DND-41 (cell line): ENCODE results near the gene ADAM29.
"Not testable (repeated sequence)": the region's sequence is repeated elsewhere in the genome, so short reads cannot be mapped to it uniquely, and the experiment has no call there.

Experiments
- ATAC-seq: fragments of 200-7000 bp; cut with Tn5 transposase; 3 replicates; pipeline ENCODE4 v1.9.1; 2021; ENCODE audit warnings: low read depth; ENCODE audit not compliant: insufficient read depth
- DNase-seq: peaks from one replicate; pipeline ENCODE4 v3.0.0-alpha.2; 2020
- H2AFZ ChIP-seq: 2 replicates; pipeline ENCODE4 v1.6.0; 2012; ENCODE audit warnings: low read depth, low read length
- H3K27ac ChIP-seq: 2 replicates; pipeline ENCODE4 v1.5.1; 2012; ENCODE audit warnings: low read length, inconsistent platforms
- H3K27me3 ChIP-seq: fragments of 200-600 bp; sonication (generic); 2 replicates; pipeline ENCODE4 v1.6.0; 2012; ENCODE audit warnings: low read length, mild to moderate bottlenecking, inconsistent platforms; ENCODE audit not compliant: insufficient read depth, poor library complexity
- H3K36me3 ChIP-seq: 2 replicates; pipeline ENCODE4 v1.5.1; 2012; ENCODE audit warnings: low read length, inconsistent platforms; ENCODE audit not compliant: insufficient read depth
- H3K4me1 ChIP-seq: 2 replicates; pipeline ENCODE4 v1.5.1; 2012; ENCODE audit warnings: mild to moderate bottlenecking, low read length; ENCODE audit not compliant: insufficient read depth
- H3K4me2 ChIP-seq: 2 replicates; pipeline ENCODE4 v1.6.0; 2012; ENCODE audit warnings: mild to moderate bottlenecking, moderate library complexity, low read length, inconsistent platforms; ENCODE audit not compliant: insufficient read depth
- H3K4me3 ChIP-seq, 2 experiments: fragments of 200-600 bp in 1 of 2; shearing (Covaris generic) in 1 of 2; 2 replicates each; pipeline ENCODE4 v1.5.1; 2012 to 2016; ENCODE audit warnings: inconsistent platforms in 2 of 2, low read length in 2 of 2, mild to moderate bottlenecking in 2 of 2, low read depth in 1 of 2, moderate library complexity in 1 of 2
- H3K79me2 ChIP-seq: 2 replicates; pipeline ENCODE4 v1.6.0; 2012; ENCODE audit warnings: low read length, inconsistent platforms; ENCODE audit not compliant: insufficient read depth
- H3K9ac ChIP-seq: 2 replicates; pipeline ENCODE4 v1.6.0; 2012; ENCODE audit warnings: low read depth, mild to moderate bottlenecking, inconsistent platforms, low read length, moderate library complexity
- H3K9me3 ChIP-seq: 2 replicates; pipeline ENCODE4 v1.5.1; 2012; ENCODE audit warnings: low read length, moderate library complexity, mild to moderate bottlenecking, inconsistent platforms; ENCODE audit not compliant: insufficient read depth, severe bottlenecking
- H4K20me1 ChIP-seq: 2 replicates; pipeline ENCODE4 v1.6.0; 2012; ENCODE audit warnings: low read length; ENCODE audit not compliant: insufficient read depth
- EZH2 ChIP-seq: IDR thresholded peaks from 3 replicates; pipeline ENCODE4 v1.6.1; 2012; ENCODE audit warnings: borderline replicate concordance, low read depth, mild to moderate bottlenecking, moderate library complexity, low read length, inconsistent platforms; ENCODE audit not compliant: severe bottlenecking
- TF ChIP-seq, protein P1 (sequence below): IDR thresholded peaks from 2 replicates; pipeline ENCODE4 v1.5.1; 2012; ENCODE audit warnings: borderline replicate concordance, low read length, moderate library complexity, mild to moderate bottlenecking; ENCODE audit not compliant: poor library complexity, severe bottlenecking; ENCODE audit errors: extremely low read depth

The ADAM29 gene

DNA sequence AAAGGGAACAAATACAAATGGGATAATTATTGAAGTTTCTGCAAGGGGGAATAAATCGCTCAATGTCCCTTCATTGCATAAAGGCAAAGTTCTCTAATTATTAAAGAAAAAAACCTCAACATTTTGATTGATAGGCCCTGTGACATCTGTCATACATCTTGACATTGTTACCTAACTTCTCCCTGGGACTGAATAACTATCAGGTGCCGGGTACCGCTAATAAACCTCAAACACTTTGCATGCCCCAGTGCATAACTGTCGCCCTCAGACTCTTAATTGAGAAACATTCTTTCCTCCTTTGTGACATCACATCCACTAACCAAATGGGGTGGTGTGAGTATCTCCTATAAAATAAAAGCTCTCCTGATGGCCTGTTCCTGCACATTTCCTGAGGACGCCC is at the start of gene ADAM29:
Gene ADAM29 (plus strand): TSS at position 301 of the 400 bp plus-strand sequence. CDS start 57,168 bp downstream, outside the sequence.
- H3K4me2 ChIP-seq: no peak within 1 kb of the TSS
- H3K4me3 ChIP-seq: no peak within 1 kb of the TSS
- H4K20me1 ChIP-seq: no peaks in the 10 kb centered on the region
- H2AFZ ChIP-seq: no peak within 1 kb of the TSS
- H3K4me1 ChIP-seq: no peaks in the 10 kb centered on the region
- TF ChIP-seq, protein P1, sequence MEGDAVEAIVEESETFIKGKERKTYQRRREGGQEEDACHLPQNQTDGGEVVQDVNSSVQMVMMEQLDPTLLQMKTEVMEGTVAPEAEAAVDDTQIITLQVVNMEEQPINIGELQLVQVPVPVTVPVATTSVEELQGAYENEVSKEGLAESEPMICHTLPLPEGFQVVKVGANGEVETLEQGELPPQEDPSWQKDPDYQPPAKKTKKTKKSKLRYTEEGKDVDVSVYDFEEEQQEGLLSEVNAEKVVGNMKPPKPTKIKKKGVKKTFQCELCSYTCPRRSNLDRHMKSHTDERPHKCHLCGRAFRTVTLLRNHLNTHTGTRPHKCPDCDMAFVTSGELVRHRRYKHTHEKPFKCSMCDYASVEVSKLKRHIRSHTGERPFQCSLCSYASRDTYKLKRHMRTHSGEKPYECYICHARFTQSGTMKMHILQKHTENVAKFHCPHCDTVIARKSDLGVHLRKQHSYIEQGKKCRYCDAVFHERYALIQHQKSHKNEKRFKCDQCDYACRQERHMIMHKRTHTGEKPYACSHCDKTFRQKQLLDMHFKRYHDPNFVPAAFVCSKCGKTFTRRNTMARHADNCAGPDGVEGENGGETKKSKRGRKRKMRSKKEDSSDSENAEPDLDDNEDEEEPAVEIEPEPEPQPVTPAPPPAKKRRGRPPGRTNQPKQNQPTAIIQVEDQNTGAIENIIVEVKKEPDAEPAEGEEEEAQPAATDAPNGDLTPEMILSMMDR: no peak
- no peak for TF ChIP-seq EZH2
- H3K27ac ChIP-seq: no peak within 1 kb of the TSS
- H3K9ac ChIP-seq: no peak within 1 kb of the TSS
- H3K79me2 ChIP-seq: no peaks in the 10 kb centered on the region
- no peaks in the 10 kb centered on the region for H3K9me3 ChIP-seq
- ATAC-seq: no peak
- H3K36me3 ChIP-seq: no peaks in the 10 kb centered on the region
- DNase-seq: no peak
- no peaks in the 10 kb centered on the region for H3K27me3 ChIP-seq

DNA sequence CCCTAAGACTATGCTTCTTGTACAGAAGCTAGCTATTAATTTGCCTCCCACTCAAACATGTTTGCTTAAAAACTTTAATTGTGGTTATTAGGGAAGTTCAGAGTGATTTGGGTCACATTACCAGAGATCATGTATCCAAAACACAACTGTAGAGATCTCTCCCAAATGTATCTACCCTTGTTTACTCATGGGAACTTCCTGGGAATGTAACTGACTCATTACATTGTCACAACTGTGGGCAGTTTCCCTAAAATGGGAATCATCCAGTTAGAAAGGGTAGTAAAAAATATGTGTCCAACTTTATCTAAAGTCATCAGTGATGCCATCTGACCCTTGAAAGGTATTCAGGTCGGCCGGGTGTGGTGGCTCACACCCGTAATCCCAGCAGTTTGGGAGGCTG is 48.8 kb upstream of the ADAM29 start:
- ATAC-seq: no peak
- Histone ChIP-seq H3K27me3 (no peaks in the 10 kb centered on the region), H3K27ac (no peak overlapping the region), H2AFZ (no peak overlapping the region), H4K20me1 (no peaks in the 10 kb centered on the region), H3K4me1 (no peaks in the 10 kb centered on the region), H3K4me3 (no peak overlapping the region), H3K36me3 (no peaks in the 10 kb centered on the region), H3K9me3 (no peaks in the 10 kb centered on the region), H3K4me2 (no peak overlapping the region), H3K79me2 (no peaks in the 10 kb centered on the region), H3K9ac (no peak overlapping the region)
- TF ChIP-seq, protein P1: no peak
- no peak for TF ChIP-seq EZH2
- no peak for DNase-seq

DNA sequence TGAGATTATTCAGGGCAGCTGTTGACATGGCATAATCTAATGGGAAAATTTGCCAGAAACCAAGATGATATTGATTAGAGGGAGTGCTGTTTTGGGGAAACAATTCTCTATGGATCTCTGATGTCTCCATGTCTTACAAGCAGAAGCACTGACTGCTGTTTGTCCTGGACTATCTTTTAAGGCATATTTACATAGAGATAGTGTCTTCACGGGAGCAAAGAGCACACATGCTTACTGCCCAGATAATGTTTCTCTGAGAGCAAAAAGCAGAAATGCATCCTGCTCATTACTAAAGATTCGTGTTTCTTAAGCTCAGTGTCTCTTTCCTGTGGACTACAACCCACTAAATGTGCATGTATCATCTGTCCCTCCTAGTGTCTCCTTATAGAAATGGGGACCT is 47.8 kb upstream of the ADAM29 start:
- no peak overlapping the region for H3K4me2 ChIP-seq
- no peaks in the 10 kb centered on the region for H3K79me2 ChIP-seq
- no peaks in the 10 kb centered on the region for H3K9me3 ChIP-seq
- no peak overlapping the region for H3K4me3 ChIP-seq
- H4K20me1 ChIP-seq: no peaks in the 10 kb centered on the region
- TF ChIP-seq, protein P1: no peak
- no peak for TF ChIP-seq EZH2
- H2AFZ ChIP-seq: no peak overlapping the region
- no peaks in the 10 kb centered on the region for H3K4me1 ChIP-seq
- DNase-seq (no peak), ATAC-seq (no peak)
- no peaks in the 10 kb centered on the region for H3K36me3 ChIP-seq
- H3K9ac ChIP-seq: no peak overlapping the region
- no peak overlapping the region for H3K27ac ChIP-seq
- no peaks in the 10 kb centered on the region for H3K27me3 ChIP-seq

DNA sequence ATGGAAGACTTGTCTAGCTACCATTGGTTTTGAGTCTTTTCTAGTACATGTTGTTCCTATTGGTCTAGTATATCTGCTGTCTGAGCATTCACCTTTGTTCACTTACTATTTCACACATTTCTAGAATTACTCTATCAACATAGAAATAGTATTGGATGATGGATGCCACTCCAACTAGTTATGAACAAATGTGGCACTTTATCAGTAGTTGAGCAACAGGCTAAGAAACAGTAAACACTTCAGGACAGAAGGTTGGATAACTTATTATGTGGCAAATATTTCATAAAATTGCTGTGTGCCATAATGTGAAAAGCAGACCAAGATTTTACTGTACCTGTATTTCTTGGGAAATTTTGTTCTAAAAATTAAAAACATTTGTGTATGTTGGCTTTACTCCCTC is 46.8 kb upstream of the ADAM29 start:
- Histone ChIP-seq H3K9ac (no peak overlapping the region), H3K9me3 (no peaks in the 10 kb centered on the region), H3K4me2 (no peak overlapping the region), H3K36me3 (no peaks in the 10 kb centered on the region), H3K4me1 (no peaks in the 10 kb centered on the region), H3K27me3 (no peaks in the 10 kb centered on the region), H4K20me1 (no peaks in the 10 kb centered on the region), H2AFZ (no peak overlapping the region), H3K4me3 (no peak overlapping the region), H3K79me2 (no peaks in the 10 kb centered on the region), H3K27ac (no peak overlapping the region)
- ATAC-seq (no peak), DNase-seq (no peak)
- TF ChIP-seq EZH2: no peak
- TF ChIP-seq, protein P1: no peak

DNA sequence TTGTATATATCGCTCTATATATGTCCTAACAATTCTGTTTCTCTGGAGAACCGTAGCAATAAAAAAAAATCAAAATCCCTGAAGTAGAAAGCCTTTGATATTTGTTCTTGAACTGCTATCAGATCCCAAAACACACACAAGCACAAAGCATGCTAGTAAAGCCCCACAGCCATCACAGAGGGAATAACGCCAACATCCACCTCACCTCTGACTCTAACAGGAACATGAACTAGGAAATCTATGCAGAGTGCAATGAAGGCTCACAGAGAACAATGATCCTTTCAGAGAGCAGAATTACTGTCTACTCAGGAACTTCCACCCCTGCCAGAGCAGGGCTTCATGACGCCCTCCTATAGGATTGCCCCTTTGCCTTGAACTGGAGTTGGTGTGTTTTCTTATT is 45.0 kb upstream of the ADAM29 start:
- not testable (repeated sequence) for H4K20me1 ChIP-seq, H3K36me3 ChIP-seq, H3K4me3 ChIP-seq, H3K79me2 ChIP-seq, H3K27me3 ChIP-seq, H3K27ac ChIP-seq, H3K9ac ChIP-seq, H3K9me3 ChIP-seq, DNase-seq, H3K4me2 ChIP-seq, H2AFZ ChIP-seq, H3K4me1 ChIP-seq, ATAC-seq
